HepG2 (cell line): Measurements from ENCODE around the gene GRM7.

Experiments used
- CTCF ChIP-seq: sonication (generic); formaldehyde crosslinking; IDR thresholded peaks from 2 replicates; pipeline ENCODE4 v1.5.0; 2020; ENCODE audit warnings: mild to moderate bottlenecking, missing genetic modification reagents, moderate library complexity
- MEIS1 ChIP-seq: sonication (generic); formaldehyde crosslinking; IDR thresholded peaks from 2 replicates; pipeline ENCODE4 v1.9.0; 2021; ENCODE audit warnings: mild to moderate bottlenecking, missing genetic modification reagents, moderate library complexity, borderline replicate concordance
- NPAS2 ChIP-seq: sonication (generic); formaldehyde crosslinking; IDR thresholded peaks from 2 replicates; pipeline ENCODE4 v1.8.0; 2022; ENCODE audit warnings: mild to moderate bottlenecking, missing genetic modification reagents, borderline replicate concordance
- PHF8 ChIP-seq: sonication (generic); formaldehyde crosslinking; IDR thresholded peaks from 2 replicates; pipeline ENCODE4 v1.5.0; 2020; ENCODE audit warnings: missing genetic modification reagents
- POLR2AphosphoS2 ChIP-seq: IDR thresholded peaks from 2 replicates; pipeline ENCODE4 v1.6.1; 2011; ENCODE audit warnings: low read depth, low read length, improper control_type of control experiment
- POLR2AphosphoS5 ChIP-seq: IDR thresholded peaks from 2 replicates; pipeline ENCODE4 v1.6.1; 2012; ENCODE audit warnings: low read depth, low read length
- SMC3 ChIP-seq: IDR thresholded peaks from 2 replicates; pipeline ENCODE4 v1.6.1; 2011; ENCODE audit warnings: low read length, improper control_type of control experiment
- TCF7 ChIP-seq: sonication (generic); IDR thresholded peaks from 2 replicates; pipeline ENCODE4 v1.6.1; 2016; ENCODE audit warnings: antibody characterized with exemption, low read depth
- ZFP36L2 ChIP-seq: sonication (generic); formaldehyde crosslinking; IDR thresholded peaks from 2 replicates; pipeline ENCODE4 v1.4.0; 2020; ENCODE audit warnings: missing genetic modification reagents
- ZNF274 ChIP-seq: sonication (generic); formaldehyde crosslinking; IDR thresholded peaks from 2 replicates; pipeline ENCODE4 v1.5.1; 2020; ENCODE audit warnings: mild to moderate bottlenecking, missing genetic modification reagents
- ZNF530 ChIP-seq: sonication (generic); formaldehyde crosslinking; IDR thresholded peaks from 2 replicates; pipeline ENCODE4 v1.5.0; 2020; ENCODE audit warnings: low read depth, mild to moderate bottlenecking, missing genetic modification reagents
- ZNF576 ChIP-seq: sonication (generic); formaldehyde crosslinking; IDR thresholded peaks from 2 replicates; pipeline ENCODE4 v1.4.0; 2020; ENCODE audit warnings: mild to moderate bottlenecking, missing genetic modification reagents
- ZNF773 ChIP-seq: sonication (generic); formaldehyde crosslinking; IDR thresholded peaks from 2 replicates; pipeline ENCODE4 v1.4.0; 2020; ENCODE audit warnings: missing genetic modification reagents, borderline replicate concordance
- ZSCAN20 ChIP-seq: sonication (generic); formaldehyde crosslinking; IDR thresholded peaks from 2 replicates; pipeline ENCODE4 v1.4.0; 2020; ENCODE audit warnings: missing genetic modification reagents, mild to moderate bottlenecking, borderline replicate concordance

GRCh38 chr3:7498715-7499114, 637.8 kb downstream of the GRM7 start:
- no peak for TF ChIP-seq POLR2AphosphoS5
- no peak for TF ChIP-seq TCF7
- TF ChIP-seq ZNF530 (CRISPR knock-in tag) = no peak
- TF ChIP-seq NPAS2 (CRISPR knock-in tag) = no peak
- TF ChIP-seq ZFP36L2 (CRISPR knock-in tag) = no peak
- TF ChIP-seq PHF8 = no peak
- TF ChIP-seq SMC3 = no peak
- TF ChIP-seq CTCF (CRISPR knock-in tag) = no peak
- TF ChIP-seq ZNF576 (CRISPR knock-in tag) = no peak
- no peak for TF ChIP-seq MEIS1
- TF ChIP-seq ZSCAN20 (CRISPR knock-in tag) = no peak
- no peak for TF ChIP-seq ZNF773
- TF ChIP-seq POLR2AphosphoS2 = no peak
- no peak for TF ChIP-seq ZNF274 (CRISPR knock-in tag)
